GM12878 (cell line): ENCODE data around the gene DFFB. TPM values are rescaled to one million over a fixed set of nuclear protein-coding genes. Genes with fewer than 3 reads are reported as not detected.

Source experiments
- BRCA1 ChIP-seq: IDR thresholded peaks from 2 replicates; pipeline ENCODE4 v1.6.1; 2011; ENCODE audit warnings: low read depth, low read length, improper control_type of control experiment
- CBX3 ChIP-seq: fragments of 200-600 bp; sonication (generic); IDR thresholded peaks from 2 replicates; pipeline ENCODE4 v1.6.1; 2016; ENCODE audit warnings: low read depth, borderline replicate concordance
- JUNB ChIP-seq: IDR thresholded peaks from 2 replicates; pipeline ENCODE4 v1.6.1; 2016; ENCODE audit warnings: antibody characterized with exemption, mild to moderate bottlenecking
- NRF1 ChIP-seq: conservative IDR thresholded peaks from 2 replicates; pipeline ENCODE4 v1.6.1; 2011; ENCODE audit warnings: mild to moderate bottlenecking, low read depth, low read length, improper control_type of control experiment
- PML ChIP-seq: IDR thresholded peaks from 2 replicates; pipeline ENCODE4 v1.6.1; 2012; ENCODE audit warnings: low read length, inconsistent platforms
- RFX5 ChIP-seq: IDR thresholded peaks from 2 replicates; pipeline ENCODE4 v1.6.1; 2011; ENCODE audit warnings: low read depth, low read length, improper control_type of control experiment
- ZSCAN29 ChIP-seq: fragments of 450-650 bp; IDR thresholded peaks from 2 replicates; pipeline ENCODE4 v1.6.1; 2017; ENCODE audit warnings: mild to moderate bottlenecking, moderate library complexity
- polyA plus RNA-seq, 11 experiments: library from polyadenylated mRNA; depleted of rRNA in 4 of 11; unstranded in 6 of 11; stranded (reverse) in 5 of 11; fragments of >200 nt; fragmentation: Nextera tagmentation in 4 of 11; fragmentation: Illumina TruSeq in 1 of 11; extraction: Ambion mirVana in 4 of 11; extraction: Trizol in 1 of 11; gene quantifications; 1 replicate in 1 of 11; 2 replicates in 10 of 11; pipeline versions ENCODE4 v1.2.1 to v1.2.3, GENCODE V29; 2011 to 2016; ENCODE audit warnings: inconsistent platforms in 2 of 11, missing spikeins in 2 of 11, low read depth in 1 of 11
- total RNA-seq, 4 experiments: library from RNA; depleted of rRNA in 3 of 4; stranded (reverse); fragments of >200 nt in 3 of 4; fragmentation: Illumina TruSeq in 1 of 4; extraction: Trizol in 1 of 4; gene quantifications; 2 replicates each; pipeline versions ENCODE4 v1.2.1 to v1.2.3, GENCODE V29; 2013 to 2021
- TF ChIP-seq, protein P1 (sequence below): fragments of 450-650 bp; IDR thresholded peaks from 2 replicates; pipeline ENCODE4 v1.6.1; 2017; ENCODE audit warnings: mild to moderate bottlenecking, low read depth, inconsistent platforms; ENCODE audit not compliant: poor library complexity, severe bottlenecking
- TF ChIP-seq, protein P2 (sequence below): fragments of 450-650 bp; IDR thresholded peaks from 2 replicates; pipeline ENCODE4 v1.6.1; 2017; ENCODE audit warnings: mild to moderate bottlenecking, moderate library complexity
- TF ChIP-seq, protein P3 (sequence below): fragments of 450-650 bp; formaldehyde crosslinking; IDR thresholded peaks from 2 replicates; pipeline ENCODE4 v1.4.0; 2020; ENCODE audit warnings: mild to moderate bottlenecking, moderate library complexity

DFFB gene
- total and polyA plus RNA-seq, 10 of the 15 experiments (the other 5 are each of a cell fraction or from before 2014, with no cell fraction given), result 2.7 to 10.7 (median 6.5) TPM

DNA sequence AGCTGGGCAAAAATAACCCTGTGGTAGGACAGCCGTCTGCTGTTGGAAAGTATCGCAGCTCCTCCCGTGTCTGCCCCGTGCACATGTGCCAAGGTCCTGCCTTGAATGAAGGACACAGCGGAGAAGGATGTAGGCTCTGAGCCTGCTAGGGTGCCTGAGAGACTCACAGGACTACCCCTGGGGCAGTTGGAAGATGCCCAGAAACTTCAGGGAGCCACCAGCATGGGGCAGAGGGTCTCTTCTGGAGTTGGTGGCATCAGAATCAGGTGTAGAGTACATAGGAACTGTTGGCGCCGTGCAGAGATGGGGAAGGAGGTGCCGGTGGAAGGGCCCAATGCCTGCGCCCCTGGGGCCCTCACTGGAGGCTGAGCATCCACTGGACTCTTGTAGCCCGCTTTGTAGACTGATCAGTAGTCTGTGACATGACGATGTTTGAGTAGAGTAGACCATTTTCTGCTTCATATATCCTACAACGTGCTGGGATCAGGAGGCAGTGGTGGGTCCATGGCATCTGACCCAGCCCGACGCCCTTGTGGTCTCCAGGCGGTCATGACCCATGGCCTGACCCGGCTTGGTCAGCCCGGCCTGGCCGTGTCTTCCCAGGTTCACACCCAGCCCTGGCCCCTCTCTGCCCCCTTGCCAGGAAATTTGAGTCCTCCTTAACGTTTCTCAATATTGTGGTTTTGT, 48.1 kb downstream of the DFFB start (continued):
- TF ChIP-seq, protein P1, sequence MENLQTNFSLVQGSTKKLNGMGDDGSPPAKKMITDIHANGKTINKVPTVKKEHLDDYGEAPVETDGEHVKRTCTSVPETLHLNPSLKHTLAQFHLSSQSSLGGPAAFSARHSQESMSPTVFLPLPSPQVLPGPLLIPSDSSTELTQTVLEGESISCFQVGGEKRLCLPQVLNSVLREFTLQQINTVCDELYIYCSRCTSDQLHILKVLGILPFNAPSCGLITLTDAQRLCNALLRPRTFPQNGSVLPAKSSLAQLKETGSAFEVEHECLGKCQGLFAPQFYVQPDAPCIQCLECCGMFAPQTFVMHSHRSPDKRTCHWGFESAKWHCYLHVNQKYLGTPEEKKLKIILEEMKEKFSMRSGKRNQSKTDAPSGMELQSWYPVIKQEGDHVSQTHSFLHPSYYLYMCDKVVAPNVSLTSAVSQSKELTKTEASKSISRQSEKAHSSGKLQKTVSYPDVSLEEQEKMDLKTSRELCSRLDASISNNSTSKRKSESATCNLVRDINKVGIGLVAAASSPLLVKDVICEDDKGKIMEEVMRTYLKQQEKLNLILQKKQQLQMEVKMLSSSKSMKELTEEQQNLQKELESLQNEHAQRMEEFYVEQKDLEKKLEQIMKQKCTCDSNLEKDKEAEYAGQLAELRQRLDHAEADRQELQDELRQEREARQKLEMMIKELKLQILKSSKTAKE, result no peak
- TF ChIP-seq ZSCAN29 (no peak), BRCA1 (no peak), RFX5 (no peak), CBX3 (no peak), JUNB (no peak), NRF1 (no peak), PML (no peak)
- TF ChIP-seq, protein P2, sequence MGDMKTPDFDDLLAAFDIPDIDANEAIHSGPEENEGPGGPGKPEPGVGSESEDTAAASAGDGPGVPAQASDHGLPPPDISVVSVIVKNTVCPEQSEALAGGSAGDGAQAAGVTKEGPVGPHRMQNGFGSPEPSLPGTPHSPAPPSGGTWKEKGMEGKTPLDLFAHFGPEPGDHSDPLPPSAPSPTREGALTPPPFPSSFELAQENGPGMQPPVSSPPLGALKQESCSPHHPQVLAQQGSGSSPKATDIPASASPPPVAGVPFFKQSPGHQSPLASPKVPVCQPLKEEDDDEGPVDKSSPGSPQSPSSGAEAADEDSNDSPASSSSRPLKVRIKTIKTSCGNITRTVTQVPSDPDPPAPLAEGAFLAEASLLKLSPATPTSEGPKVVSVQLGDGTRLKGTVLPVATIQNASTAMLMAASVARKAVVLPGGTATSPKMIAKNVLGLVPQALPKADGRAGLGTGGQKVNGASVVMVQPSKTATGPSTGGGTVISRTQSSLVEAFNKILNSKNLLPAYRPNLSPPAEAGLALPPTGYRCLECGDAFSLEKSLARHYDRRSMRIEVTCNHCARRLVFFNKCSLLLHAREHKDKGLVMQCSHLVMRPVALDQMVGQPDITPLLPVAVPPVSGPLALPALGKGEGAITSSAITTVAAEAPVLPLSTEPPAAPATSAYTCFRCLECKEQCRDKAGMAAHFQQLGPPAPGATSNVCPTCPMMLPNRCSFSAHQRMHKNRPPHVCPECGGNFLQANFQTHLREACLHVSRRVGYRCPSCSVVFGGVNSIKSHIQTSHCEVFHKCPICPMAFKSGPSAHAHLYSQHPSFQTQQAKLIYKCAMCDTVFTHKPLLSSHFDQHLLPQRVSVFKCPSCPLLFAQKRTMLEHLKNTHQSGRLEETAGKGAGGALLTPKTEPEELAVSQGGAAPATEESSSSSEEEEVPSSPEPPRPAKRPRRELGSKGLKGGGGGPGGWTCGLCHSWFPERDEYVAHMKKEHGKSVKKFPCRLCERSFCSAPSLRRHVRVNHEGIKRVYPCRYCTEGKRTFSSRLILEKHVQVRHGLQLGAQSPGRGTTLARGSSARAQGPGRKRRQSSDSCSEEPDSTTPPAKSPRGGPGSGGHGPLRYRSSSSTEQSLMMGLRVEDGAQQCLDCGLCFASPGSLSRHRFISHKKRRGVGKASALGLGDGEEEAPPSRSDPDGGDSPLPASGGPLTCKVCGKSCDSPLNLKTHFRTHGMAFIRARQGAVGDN, result no peak
- TF ChIP-seq, protein P3, sequence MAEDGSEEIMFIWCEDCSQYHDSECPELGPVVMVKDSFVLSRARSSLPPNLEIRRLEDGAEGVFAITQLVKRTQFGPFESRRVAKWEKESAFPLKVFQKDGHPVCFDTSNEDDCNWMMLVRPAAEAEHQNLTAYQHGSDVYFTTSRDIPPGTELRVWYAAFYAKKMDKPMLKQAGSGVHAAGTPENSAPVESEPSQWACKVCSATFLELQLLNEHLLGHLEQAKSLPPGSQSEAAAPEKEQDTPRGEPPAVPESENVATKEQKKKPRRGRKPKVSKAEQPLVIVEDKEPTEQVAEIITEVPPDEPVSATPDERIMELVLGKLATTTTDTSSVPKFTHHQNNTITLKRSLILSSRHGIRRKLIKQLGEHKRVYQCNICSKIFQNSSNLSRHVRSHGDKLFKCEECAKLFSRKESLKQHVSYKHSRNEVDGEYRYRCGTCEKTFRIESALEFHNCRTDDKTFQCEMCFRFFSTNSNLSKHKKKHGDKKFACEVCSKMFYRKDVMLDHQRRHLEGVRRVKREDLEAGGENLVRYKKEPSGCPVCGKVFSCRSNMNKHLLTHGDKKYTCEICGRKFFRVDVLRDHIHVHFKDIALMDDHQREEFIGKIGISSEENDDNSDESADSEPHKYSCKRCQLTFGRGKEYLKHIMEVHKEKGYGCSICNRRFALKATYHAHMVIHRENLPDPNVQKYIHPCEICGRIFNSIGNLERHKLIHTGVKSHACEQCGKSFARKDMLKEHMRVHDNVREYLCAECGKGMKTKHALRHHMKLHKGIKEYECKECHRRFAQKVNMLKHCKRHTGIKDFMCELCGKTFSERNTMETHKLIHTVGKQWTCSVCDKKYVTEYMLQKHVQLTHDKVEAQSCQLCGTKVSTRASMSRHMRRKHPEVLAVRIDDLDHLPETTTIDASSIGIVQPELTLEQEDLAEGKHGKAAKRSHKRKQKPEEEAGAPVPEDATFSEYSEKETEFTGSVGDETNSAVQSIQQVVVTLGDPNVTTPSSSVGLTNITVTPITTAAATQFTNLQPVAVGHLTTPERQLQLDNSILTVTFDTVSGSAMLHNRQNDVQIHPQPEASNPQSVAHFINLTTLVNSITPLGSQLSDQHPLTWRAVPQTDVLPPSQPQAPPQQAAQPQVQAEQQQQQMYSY (CRISPR knock-in tag), result no peak
- TF ChIP-seq, all 136 proteins: peak for 0
